ENCODE data around the gene SLAMF8. TPM values are rescaled to one million over a fixed set of nuclear protein-coding genes. Genes with fewer than 3 reads are reported as not detected.

Gene SLAMF8
- total RNA-seq, 6 donors from 2014 or later: 4.1 to 50.3 (median 27.6) TPM

GRCh38 chr1:159829273-159829634 lies 2.6 kb downstream of the SLAMF8 start:
- DNase-seq (peak in 1 of 2 donors; percentile 73), ATAC-seq (ENCODE audit: low FRiP score in 2 of 2) (peak; percentile 82)
- Histone ChIP-seq H3K27me3 (no peaks in the 10 kb centered on the region), H3K4me3 (peak overlapping the region in 1 of 4 donors; percentile 37), H3K27ac (no peak overlapping the region), H3K36me3 (no peaks in the 10 kb centered on the region), H3K9me3 (no peaks in the 10 kb centered on the region), H3K4me1 (peaks cover 7 to 29% (median 22%) of the 10 kb centered on the region in 4 donors)
- no peak for TF ChIP-seq POLR2AphosphoS5 (IDR thresholded peaks at IDR 0.05)
- peak in 1 of 4 donors; percentile 19 for TF ChIP-seq POLR2A (IDR thresholded peaks at IDR 0.05)
- no peak for TF ChIP-seq EP300 (IDR thresholded peaks at IDR 0.05)
- TF ChIP-seq CTCF (IDR thresholded peaks at IDR 0.05): peak in 5 of 6 experiments; percentile 37 to 62 (median 52)
- 33 to 60% methylated on average over 3 of the region's 3 CpGs for WGBS, 2 donors

GRCh38 chr1:159829822-159830465 lies 3.3 kb downstream of the SLAMF8 start:
- no peak for TF ChIP-seq CTCF (IDR thresholded peaks at IDR 0.05)
- no peak for TF ChIP-seq EP300 (IDR thresholded peaks at IDR 0.05)
- TF ChIP-seq POLR2AphosphoS5 (IDR thresholded peaks at IDR 0.05): no peak
- TF ChIP-seq POLR2A (IDR thresholded peaks at IDR 0.05): no peak
- 60 to 91% methylated on average over 1 to 18 of the region's 18 CpGs for WGBS, 2 donors
- Histone ChIP-seq H3K9me3 (no peaks in the 10 kb centered on the region), H3K4me1 (peaks cover 7 to 29% (median 22%) of the 10 kb centered on the region in 4 donors), H3K36me3 (no peaks in the 10 kb centered on the region), H3K27me3 (no peaks in the 10 kb centered on the region), H3K4me3 (peak overlapping the region in 1 of 4 donors; percentile 3), H3K27ac (no peak overlapping the region)
- DNase-seq (peak in 1 of 2 donors; percentile 53), ATAC-seq (ENCODE audit: low FRiP score in 2 of 2) (peak in 1 of 2 donors; percentile 66)

GRCh38 chr1:159830722-159831121 lies 4.0 kb downstream of the SLAMF8 start:
- Histone ChIP-seq H3K27ac (no peak overlapping the region), H3K36me3 (no peaks in the 10 kb centered on the region), H3K4me1 (peaks cover 7 to 22% (median 19%) of the 10 kb centered on the region in 4 donors), H3K27me3 (no peaks in the 10 kb centered on the region), H3K9me3 (no peaks in the 10 kb centered on the region), H3K4me3 (no peak overlapping the region)
- DNase-seq (peak in 1 of 2 donors; percentile 38), ATAC-seq (ENCODE audit: low FRiP score in 2 of 2) (no peak)
- no peak for TF ChIP-seq POLR2A (IDR thresholded peaks at IDR 0.05)
- no peak for TF ChIP-seq POLR2AphosphoS5 (IDR thresholded peaks at IDR 0.05)
- TF ChIP-seq CTCF (IDR thresholded peaks at IDR 0.05): no peak
- TF ChIP-seq EP300 (IDR thresholded peaks at IDR 0.05): no peak
- 78 to 90% methylated on average over 8 of the region's 8 CpGs for WGBS, 2 donors

- peaks cover 4 to 15% (median 13%) of the 10 kb centered on the region in 4 donors for H3K4me1 ChIP-seq
- 59 to 68% methylated on average over 7 of the region's 7 CpGs for WGBS, 2 donors
- H3K36me3 ChIP-seq: no peaks in the 10 kb centered on the region
- H3K4me3 ChIP-seq: no peak overlapping the region
- no peaks in the 10 kb centered on the region for H3K27me3 ChIP-seq
- no peak for ATAC-seq (ENCODE audit: low FRiP score in 2 of 2)
- H3K9me3 ChIP-seq: no peaks in the 10 kb centered on the region
- no peak overlapping the region for H3K27ac ChIP-seq
- no peak for DNase-seq
- TF ChIP-seq CTCF (IDR thresholded peaks at IDR 0.05) (no peak), POLR2AphosphoS5 (IDR thresholded peaks at IDR 0.05) (no peak), EP300 (IDR thresholded peaks at IDR 0.05) (no peak), POLR2A (IDR thresholded peaks at IDR 0.05) (no peak)
These were observed 4.9 kb downstream of the SLAMF8 start for GRCh38 chr1:159831412-159832141.

Measured in upper lobe of left lung (tissue), 6 donors.